GM19099 (cell line): ENCODE results near the gene KLHL36.

Experiments
- POLR2A ChIP-seq: IDR thresholded peaks from 3 replicates; pipeline ENCODE4 v1.6.1; 2011; ENCODE audit warnings: low read depth; ENCODE audit not compliant: insufficient read length; ENCODE audit errors: extremely low read depth

Gene KLHL36

DNA sequence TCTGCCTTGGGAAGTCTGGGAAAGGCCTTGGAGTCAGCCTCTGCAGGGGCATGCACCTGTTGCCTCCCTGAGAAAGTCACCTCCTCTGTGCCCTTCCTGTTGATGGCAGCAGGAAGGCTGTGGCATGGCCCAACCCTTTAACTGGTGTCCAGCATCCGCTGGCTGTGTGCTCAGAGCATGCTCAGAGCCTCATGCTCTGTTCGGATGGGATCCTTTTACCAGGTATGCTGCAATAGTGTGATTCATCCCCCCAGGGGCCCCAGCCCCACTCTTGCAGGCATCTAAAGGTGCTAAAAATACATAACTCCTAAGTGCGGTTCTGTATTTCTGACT is 24.9 kb downstream of the KLHL36 start:
- no peak for TF ChIP-seq POLR2A

DNA sequence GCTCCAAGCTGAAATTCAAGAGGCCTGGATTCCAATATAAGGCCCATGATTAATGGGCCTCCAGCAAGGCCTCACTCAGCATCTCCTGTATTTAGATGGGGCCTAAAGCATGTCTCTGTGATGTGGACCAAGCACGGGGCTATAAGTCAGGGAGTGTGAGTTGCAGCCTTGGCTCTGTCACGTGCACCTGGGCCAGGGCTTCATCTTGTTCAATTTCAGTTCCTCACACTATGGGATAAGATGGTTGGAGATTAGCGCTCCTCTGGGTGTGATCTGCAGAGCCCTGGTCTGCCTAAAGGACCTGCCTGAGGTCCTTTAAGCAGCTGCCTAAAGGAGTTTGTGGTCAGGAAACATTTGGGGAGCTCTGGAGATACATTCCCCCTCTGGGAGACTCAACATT is 25.2 kb downstream of the KLHL36 start:
- no peak for TF ChIP-seq POLR2A

DNA sequence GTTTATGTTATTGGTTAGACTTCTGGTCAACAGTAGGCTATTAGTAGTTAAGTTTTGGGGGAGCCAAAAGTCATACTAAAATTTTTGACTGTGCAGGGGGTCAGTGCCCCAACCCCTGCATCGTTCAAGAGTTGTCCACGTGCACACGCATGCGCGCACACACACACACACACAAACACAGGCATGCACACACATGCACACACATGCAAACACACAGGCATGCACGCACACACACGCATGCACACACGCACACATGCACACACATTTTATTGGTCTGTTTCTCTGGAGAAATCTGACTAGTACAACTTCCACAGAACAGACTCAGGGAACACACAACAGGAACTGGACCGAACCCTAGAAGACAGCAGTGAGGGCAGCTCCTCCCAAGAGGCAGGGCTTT is 27.1 kb downstream of the KLHL36 start:
- TF ChIP-seq POLR2A = no peak

DNA sequence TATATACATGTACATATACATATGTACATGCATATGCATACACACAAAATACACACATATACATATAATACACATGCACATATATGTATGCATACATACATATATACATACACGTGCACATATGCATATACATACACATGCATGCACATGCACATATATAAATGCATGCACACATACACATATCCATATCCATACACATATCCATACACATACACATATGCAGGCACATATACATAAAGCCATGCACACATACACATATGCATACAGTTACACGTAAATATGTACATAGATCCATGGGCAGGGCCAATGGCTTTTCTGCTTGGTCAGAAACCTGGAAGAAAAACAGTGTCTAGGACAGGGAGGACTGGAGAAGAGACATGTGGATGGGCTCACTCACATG is 27.6 kb downstream of the KLHL36 start:
- no peak for TF ChIP-seq POLR2A

DNA sequence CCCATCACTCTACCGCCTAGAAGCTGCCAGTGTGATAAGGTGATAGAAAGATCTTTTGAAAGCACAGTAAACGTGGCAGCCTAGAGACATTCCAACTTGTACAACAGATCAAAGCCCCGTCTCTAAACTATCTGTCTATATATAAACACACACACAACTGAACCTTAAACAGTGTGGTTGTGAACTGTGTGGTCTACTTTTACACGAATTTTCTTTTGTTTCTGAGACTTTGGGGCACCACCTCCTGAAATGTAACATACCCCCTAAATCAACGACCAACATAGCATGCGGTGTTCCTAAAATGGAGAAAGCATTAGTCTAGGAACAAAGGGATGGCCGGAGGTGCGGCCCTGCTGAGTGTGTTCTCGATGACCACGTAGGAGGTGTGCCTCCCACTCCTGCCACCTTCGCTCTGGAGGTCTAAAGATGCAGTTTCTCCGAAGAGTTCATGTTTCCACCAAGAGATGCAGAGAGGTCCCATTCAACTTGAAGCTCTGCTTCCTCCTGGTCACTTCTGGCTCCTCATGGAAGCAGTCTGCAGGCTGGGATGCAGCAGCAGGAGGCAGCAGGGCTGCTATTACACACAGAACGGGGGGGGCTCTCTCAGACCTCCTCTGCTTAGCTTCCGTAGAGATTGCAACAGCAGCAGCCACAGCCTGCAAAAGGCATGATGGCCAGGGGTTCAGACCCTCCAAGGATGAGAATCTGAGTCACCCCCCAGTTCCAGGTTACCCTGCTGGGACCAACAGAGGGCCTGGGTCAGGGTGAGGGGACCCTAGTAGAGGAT is 28.9 kb downstream of the KLHL36 start:
- TF ChIP-seq POLR2A = no peak

DNA sequence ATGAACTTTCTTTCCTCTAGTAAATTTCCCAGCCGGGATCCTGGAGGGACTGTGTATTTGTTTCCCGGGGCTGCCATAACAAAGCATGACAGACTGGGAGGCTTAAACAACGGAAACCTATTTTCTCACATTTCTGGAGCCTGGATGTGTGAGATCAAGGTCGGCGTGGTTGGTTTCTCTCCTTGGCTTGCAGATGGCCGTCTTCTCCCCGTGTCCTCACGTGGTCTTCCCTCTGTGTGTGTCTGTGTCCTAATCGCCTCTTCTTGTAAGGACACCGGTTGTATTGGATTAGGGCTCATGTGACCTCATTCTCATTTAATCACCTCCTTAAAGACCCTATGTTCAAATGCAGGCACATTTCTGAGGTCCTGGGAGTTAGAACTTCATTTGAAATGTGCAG is 29.5 kb downstream of the KLHL36 start:
- no peak for TF ChIP-seq POLR2A

DNA sequence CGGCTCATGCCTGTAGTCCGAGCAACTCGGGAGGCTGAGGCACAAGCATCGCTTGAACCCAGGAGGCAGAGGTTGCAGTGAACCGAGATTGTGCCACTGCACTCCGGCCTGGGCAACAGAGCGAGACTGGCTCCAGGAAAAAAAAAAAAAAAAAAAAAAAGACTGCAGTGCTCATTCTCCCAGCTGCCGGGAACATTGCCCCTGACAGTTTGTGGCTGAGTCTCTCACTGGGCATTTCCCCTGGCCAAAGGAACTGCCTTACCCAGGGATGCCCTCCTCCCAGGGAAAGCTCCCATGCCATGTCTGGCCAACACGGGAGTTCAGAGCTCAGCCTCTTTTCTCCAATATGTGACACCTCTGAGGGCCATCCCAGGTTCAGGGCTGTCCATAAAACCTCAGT is 30.2 kb downstream of the KLHL36 start:
- no peak for TF ChIP-seq POLR2A

DNA sequence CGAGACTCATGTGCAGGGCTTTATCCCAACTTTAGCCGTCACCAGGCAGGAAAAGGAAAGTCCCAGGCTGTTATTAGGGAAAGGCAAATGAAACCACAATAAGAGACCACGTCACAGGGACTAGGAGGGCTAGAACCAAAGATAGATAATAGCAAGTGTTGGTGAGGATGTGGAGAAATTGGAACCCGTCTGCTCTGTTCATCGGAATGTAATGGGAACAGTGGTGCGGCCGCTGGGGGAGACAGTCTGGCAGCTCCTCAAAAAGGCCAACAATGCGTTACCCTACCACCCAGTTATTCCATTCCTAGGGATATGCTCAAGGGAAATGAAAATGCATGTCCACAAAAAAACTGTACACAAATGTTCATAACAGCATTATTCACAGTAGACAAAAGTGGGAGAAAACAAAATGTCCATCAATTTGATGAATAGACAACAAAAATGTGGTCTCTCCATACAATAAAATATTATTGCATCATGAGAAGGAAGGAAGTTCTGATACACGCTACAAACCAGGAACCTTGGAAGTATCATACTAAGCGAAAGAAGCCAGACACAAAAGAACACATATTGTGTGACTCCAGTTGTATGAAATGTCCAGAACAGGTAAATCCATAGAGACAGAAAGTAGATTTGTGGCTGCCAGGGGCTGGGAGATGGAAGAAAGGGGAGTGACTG is 32.0 kb downstream of the KLHL36 start:
- no peak for TF ChIP-seq POLR2A

DNA sequence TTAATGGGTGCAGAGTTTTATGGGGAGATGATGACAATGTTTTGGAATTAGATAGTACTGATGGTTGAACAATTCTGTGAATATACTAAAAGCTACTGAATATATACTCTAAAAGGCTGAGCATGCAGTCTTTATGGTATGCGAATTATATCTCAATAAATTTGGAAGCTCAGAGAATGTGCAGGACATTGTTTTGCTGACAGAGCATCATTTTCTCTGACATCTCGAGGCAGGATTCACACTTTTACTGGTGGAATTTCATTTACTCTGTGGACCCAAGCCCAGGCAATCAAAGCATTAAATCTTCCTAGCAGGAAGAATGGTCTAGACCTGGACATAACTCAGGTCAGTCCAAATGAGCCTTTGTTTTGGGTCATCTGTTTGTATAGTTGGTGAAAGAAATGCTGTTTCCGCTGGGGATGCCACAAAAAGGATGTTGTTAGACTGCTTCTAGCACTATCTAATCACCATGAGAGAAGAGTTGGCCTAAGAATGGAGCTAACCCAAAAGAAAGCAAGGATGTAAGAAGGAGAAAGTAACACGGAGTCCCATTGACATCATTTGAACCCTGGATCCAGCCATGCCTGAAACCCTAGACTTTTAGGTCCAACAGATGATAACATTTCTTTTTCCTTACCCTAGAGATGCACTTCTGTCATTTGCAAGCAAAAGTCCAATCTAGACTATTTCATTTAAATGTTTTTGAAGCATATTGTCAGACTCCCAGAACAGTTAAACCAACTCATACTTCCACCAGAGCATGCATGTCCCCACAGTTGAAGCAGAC is 32.7 kb downstream of the KLHL36 start:
- no peak for TF ChIP-seq POLR2A

DNA sequence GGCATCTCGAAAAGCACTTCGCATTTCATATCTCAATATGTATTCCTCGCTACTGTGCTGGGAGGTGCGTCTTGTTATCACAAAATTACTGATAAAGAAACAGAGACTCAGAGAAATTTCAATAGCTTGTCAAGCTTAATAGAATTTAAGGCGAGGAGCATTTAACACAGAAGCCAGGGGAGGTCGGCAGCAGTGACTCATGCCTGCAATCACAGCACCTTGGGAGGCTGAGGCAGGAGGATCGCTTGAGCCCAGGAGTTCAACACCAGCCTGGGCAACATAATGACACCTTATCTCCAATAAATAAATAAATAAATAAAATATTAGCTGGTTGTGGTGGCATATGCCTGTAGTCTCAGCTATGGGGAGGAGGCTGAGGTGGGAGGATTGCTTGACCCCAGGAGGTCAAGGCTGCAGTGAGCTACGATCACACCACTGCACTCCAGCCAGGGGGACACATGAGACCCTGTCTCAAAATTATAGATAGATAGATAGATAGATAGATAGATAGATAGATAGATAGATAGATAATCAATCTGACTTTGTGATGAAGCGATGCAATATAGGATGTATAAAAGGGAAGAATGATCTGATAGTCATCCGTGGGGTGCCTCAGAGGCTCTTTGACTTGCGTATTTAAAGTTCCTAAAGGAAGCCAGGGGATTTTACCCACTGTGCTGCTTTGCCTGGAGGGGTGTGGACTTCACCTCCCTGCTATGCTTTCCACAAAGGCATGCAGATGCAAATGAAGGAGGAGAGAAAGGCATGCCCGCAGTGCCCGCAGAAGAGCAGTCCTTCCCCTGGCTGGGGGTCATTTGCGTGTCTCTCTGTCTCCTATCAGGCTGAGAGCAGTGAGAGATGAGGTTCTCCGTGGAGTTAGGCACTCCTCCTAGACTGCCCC is 35.6 kb downstream of the KLHL36 start:
- no peak for TF ChIP-seq POLR2A

DNA sequence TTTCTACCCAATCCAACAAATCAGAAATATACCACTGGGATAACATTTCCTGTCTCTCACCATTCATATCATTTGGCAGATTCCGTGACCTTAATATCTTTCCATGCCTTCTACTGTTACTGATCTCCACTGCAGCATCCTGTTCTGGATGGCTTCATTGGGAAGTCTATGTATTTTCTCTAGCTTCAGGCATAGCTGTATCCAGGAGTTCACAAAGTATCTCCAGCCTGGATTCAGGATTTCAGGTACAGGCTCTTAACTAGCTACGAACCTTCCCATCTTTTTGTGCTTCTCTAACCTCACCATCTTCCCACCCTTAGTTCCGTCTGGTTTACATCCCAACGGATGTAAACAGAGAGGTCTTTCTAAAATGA is 36.3 kb downstream of the KLHL36 start:
- no peak for TF ChIP-seq POLR2A

DNA sequence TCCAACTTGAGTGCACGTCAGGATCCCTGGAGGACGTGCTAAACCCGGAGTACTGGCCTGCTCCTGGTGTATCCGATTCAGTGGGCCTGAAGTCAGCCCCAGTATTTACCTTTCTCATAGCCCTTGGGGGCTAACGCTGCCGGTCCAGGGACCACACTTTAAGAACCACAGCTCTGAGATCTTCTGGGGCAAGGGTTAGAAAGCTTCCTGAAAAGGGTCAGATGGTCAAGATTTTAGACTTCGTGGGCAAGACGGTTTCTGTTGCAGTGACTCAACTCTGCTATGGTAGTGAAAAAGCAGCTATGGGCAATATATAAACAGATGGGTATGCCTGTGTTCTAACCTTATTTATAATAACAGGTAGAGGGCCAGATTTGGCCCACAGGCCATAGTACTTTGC is 36.9 kb downstream of the KLHL36 start:
- no peak for TF ChIP-seq POLR2A

DNA sequence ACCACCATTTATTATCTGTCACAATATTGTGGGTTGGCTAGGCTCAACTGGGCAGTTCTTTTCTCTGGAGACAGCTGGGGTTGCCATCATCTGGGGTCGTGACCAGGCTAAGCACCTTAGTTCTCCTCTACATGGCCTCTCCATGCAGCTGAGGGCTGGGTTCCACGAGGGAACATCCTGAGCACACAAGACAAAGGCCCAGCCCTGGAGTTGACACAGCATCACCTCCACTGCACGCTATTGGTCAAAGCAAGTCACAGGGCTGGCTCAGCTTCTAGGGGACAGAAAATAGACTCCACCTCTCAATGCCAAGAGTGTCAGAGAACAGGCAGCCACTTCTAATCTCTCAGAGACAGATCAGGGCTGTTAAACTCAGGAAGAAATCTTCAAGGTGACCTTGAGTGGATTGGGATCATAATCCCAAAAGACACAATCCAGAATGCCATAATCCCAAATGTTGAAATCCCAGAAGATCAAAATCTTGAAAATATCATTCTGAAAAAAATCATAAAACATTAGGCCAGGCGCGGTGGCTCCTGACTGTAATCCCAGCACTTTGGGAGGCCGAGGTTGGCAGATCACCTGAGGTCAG is 38.5 kb downstream of the KLHL36 start:
- TF ChIP-seq POLR2A = no peak

DNA sequence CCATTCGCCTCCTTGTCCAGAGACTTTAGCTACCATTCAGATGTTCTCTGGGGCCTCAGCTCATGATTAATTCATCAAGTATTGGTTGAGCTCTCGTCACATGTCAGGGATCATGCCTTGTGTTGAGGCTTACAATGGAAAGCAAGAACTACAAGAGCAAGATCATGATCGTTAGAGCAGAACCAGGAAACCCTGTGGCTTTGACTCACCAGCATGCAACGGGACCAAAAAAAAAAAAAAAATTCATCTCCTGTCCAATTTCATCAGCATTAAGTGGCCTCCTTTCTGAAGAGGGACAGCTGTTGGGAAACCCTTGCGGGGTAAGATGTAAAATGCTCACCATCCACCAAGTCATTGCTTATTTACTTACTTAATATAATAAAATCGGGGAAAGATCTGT is 39.4 kb downstream of the KLHL36 start:
- no peak for TF ChIP-seq POLR2A

DNA sequence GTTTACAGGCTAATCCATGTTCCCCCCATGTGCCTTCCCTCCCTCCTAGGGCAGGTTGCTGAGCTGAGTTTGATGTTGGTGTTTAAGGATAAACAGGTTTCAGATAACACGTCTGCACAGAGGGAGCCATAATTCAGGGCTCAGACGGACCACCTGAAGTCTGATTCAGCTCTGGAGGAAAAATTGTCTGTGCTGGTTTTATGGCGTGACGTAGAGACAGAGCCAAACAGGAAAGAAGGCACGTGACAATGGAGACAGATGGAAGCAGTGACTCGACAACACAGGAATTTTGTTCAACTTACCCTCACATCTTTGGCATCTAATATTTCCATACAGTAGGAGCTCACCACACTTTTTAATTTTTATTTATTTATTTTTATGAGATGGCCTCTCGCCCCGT is 40.8 kb downstream of the KLHL36 start:
- TF ChIP-seq POLR2A = no peak

DNA sequence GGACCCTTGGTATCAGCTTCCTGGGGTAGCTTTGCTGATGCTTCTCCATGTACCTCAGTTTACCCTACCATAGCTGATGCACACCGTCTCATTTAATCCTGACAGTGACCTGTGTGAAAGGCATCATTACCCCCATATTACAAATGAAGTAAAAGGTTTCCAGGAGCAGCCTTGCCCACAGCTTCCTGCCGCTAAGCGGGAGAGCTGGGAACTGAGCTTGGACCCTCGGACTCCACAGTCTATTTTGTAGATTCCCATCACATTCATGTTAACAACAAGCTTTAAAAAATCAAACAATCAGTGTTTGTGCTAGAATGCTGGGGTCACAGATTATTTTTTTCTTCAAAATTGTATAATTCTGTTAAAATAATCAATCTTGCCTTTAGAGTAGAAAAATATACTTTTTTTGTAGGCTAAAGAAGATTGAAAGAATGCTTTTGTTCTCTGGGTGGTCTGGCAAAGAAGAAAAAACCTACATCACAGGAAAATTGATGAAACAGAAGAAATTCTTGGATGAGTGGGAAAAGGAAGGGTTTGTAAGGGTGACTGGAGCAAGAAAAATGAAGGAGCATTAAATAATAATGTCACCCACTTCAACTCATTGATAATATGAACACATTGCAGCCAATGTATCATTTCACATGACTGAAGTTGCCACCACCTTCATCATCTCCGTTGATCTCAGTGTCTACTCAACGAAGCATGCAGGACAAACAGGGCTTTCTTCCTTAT is 41.9 kb downstream of the KLHL36 start:
- no peak for TF ChIP-seq POLR2A
